GM19468 (cell line): Measurements from ENCODE around the gene FASTKD1.
"Not testable (repeated sequence)": the region's sequence is repeated elsewhere in the genome, so short reads cannot be mapped to it uniquely, and the experiment has no call there.

Source experiments
- ATAC-seq: cut with Tn5 transposase; IDR thresholded peaks from one replicate; pipeline ENCODE4 v1.9.1; 2021; ENCODE audit warnings: mild to moderate bottlenecking, moderate library complexity, moderate number of reproducible peaks; ENCODE audit not compliant: unreplicated experiment; ENCODE audit errors: extremely low read depth

FASTKD1 gene

DNA sequence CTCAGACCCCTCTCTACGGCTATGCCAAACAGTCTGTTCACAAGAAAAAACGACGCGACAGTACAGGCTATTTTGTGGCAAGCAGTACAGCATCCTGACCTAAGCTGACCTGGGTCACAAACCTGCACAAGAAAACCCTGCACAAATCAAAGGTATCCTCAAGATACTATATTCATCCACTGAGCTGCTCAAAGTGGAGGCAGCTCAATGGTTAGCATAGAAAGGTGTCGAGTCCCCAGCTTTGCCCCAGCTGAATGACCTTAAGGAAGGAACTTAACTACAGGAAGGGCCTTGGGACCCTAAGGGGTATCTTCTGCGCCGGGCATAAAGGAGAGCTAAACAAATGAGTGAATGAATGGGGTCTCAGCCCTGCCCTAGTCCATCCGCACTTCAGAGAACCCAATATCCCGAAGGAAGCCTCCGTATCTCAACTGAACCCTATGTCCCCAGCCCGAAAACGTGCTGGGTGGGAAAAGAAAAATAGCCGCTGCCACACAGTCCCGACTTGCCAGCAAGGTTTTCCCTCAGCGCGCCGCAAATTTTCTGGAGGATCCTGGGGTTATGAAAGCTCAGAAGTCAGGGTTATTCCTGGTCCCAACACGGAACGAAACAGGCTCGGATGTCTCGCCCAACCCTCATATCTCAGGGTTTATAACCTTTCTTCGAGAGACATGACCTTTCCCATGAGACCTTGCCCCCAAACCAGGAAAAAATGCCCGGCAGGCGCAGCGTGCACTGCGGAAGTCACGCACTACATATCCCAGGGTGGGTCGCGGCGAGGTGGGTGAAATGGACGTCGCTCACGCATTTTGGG, at the start of gene FASTKD1:
Gene FASTKD1, minus strand, starts transcription at position 706 of the 814 bp plus-strand sequence. CDS start 1,836 bp downstream, outside the sequence.
- peak; percentile 95 for ATAC-seq

- no peak for ATAC-seq
Measured at GRCh38 chr2:169623235-169623634, 49.6 kb upstream of the FASTKD1 start.

DNA sequence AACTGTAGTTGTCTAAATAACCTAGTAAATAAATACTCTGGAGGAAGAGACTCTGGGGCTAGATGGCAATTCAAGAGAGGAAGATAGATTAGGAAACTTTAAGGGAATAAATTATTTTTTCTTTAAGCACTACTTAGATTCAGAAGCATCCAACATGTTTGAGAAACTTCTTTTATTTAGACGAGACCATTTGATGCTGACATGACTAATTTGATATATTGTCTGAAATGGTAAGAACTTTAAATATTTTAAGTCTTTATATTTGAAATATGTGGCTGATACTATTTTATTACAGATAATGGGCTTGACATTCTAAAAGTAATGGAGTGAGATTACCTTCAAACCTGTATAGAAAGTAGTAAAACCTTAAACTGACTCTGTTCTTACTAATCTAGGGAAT, 46.8 kb upstream of the FASTKD1 start:
- ATAC-seq = no peak

DNA sequence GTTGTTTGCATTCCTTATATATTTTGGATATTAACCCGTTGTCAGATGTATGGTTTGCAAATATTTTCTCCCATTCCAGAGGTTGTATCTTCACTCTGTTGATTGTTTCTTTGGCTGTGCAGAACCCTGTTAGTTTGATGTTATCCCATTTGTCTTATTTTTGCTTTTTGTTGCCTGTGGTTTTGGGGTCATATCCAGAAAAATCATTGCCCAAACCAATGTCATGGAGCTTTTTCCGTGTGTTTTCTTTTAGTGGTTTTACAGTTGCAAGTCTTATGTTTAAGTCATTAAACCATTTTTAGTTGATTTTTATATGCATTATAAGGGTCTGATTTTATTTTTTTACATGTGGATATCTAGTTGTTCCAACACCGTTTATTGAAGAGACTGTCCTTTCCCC, 46.3 kb upstream of the FASTKD1 start:
- ATAC-seq = no peak

DNA sequence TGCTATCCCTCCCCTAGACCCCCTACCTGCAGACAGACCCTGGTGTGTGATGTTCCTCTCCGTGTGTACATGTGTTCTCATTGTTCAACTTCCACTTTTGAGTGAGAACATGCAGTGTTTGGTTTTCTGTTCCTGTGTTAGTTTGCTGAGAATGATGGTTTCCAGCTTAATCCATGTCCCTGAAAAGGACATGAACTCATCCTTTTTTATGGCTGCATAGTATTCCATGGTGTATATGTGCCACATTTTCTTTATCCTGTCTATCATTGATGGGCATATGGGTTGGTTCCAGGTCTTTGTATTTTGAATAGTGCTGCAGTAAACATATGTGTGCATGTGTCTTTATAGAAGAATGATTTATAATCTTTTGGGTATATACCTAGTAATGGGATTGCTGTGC, 42.3 kb upstream of the FASTKD1 start:
- not testable (repeated sequence) for ATAC-seq

GRCh38 chr2:169613876-169614275, 40.2 kb upstream of the FASTKD1 start:
- no peak for ATAC-seq

DNA sequence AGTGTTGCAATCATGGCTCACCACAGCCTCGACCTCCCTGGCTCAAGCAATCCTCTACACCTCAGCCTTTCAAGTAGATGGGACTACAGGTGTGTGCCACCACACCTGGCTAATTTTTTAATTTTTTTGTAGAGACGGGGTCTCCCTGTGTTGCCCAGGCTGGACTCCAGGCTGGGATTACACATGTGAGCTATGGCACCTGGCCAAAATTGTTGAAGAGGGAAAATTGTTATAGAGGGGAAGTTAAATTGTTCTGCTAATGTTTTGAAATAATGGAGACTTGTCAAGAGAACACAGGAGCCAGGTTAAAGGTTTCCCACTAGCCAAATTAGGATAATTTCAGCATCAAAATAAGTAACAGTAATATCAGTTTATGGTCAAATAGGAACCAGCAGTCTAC, 35.6 kb upstream of the FASTKD1 start:
- no peak for ATAC-seq

GRCh38 chr2:169599568-169599967, 25.9 kb upstream of the FASTKD1 start:
- ATAC-seq = no peak

DNA sequence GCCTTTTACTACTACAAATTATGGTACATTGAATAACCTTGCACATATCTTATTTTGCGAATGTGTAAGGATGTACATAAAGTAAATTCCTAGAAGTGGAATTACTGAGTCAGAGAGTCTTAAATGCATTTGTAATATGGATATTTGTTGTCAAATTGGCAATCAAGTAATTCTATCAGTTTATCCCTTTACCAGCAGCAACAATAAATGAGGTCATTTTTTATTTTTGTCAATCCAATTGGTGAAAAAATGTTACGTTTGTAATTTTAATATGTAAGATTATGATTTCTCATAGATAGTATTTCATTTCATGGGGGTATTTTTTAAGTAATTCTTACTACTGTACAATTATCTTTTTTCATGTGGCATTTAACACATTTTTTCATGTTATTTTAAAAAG, 25.3 kb upstream of the FASTKD1 start:
- no peak for ATAC-seq

DNA sequence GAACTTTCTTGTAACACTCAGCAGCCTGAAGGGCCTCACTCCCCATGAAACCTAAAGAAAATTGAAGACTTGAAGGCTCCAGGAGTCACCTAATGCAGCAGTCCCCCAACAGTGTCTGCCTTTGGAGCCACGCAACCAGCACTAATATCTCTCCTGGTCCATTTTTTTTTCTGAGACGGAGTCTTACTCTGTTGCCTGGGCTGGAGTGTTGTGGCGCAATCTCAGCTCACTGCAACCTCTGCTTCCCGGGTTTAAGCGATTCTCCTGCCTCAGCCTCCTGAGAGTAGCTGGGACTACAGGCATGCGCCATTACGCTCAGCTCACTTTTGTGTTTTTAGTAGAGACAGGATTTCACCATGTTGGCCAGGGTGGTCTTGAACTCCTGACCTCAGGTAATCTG, 22.9 kb upstream of the FASTKD1 start:
- ATAC-seq = not testable (repeated sequence)

GRCh38 chr2:169590804-169591203, 17.1 kb upstream of the FASTKD1 start:
- no peak for ATAC-seq

DNA sequence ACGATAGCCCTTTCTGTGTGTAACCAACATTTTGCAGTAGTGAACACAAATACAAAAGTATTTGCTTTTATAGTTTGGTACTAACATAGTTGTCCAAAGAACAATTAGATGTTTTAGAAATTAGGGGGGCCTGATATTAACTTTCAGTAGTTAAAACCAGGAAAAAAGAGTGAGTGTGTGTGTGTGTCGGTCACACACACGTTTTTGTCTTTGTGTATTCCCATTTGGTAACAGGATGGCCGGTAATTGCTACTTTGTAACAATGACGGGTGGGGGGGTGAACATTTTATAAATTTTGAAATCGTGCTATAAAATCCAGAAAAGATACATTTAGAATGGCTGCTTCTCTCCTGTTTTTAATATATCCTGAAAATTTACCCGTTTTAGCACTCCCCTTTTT, 12.0 kb upstream of the FASTKD1 start:
- no peak for ATAC-seq

DNA sequence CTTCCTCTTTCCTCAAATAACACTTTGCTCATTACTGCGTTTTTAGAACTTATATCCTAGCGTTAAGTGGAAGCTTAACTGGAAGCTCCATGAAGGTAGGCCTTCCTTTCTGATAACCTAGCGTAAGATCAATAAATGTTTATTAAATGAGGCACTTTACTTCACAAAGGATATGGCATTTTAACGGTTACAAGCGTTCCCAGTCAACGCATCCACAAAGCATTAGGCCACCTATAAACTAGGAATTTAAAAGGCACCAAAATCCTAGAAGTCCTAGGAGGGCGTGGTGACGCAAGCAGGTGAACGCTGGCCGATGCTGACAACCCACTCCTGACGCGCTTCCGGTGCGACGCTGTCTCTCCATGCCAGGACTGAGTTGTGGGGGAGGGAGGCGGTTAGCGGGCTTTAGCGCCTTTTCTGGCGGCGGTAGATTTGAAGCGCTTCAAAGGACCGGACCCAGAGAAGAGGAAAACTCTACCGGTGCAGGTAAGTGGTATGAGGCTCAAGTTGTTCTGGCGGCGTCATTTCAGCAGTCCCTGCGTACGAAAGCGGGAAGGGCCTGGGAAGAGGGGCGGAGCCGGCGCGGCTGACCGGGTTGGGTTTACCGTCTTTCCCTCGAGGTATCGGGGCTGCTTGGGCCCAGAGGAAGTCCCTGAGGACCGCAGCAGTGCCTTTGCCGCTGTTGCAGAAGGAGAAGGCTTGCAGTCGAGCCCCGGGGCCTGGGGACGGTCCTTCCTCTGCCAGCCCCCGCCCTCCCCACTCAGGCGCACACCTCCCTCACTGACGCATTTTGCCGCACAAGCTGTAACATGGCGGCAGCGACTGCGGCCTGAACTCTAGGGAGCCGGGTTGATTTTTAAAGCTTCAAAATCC, 10.6 kb upstream of the FASTKD1 start, which contains the start of gene PPIG:
Gene PPIG, plus strand, starts transcription at position 347 of the 873 bp plus-strand sequence. CDS start 19,691 bp downstream, outside the sequence.
- ATAC-seq = peak; percentile 83

DNA sequence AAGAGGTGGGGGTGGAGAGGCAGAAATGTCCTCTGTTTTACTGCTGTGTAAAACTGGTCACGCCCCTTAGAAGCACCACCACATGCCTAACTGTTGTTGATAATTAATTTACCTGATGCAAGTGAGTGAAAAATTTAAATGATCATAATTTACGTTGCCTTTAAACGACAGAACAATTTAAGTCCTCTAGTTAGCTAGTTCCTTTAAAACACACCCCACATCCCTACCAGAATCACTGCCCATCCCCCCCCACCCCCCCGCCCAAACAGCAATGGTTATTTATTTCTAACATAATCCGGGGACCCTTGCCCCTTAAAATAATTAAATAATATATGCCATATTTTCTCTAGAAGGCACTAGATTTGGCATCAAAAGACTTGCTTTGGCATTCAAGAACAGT, 9.9 kb upstream of the FASTKD1 start:
- ATAC-seq = no peak

DNA sequence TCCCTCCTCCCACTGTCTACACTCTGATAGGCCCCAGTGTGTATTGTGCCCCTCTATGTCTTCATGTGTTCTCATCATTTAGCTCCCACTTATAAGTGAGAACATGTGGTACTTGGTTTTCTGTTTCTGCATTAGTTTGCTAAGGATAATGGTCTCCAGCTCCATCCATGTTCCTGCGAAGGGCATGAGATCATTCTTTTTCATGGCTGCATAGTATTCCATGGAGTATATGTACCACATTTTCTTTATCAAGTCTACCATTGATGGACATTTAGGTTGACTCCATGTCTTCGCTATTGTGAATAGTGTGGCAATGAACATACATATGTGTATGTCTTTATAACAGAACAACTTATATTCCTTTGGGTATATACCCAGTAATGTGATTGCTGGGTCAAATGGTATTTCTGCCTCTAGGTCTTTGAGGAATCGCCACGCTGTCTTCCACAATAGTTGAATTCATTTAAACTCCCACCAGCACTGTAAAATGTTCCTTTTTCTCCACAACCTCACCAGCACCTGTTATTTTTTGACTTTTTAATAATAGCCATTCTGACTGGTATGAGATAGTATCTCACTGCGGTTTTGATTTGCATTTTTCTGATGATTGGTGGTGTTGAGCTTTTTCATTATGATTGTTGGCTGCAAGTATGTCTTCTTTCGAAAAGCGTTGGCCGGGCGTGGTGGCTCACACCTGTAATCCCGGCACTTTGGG, 9.0 kb upstream of the FASTKD1 start:
- ATAC-seq = not testable (repeated sequence)

DNA sequence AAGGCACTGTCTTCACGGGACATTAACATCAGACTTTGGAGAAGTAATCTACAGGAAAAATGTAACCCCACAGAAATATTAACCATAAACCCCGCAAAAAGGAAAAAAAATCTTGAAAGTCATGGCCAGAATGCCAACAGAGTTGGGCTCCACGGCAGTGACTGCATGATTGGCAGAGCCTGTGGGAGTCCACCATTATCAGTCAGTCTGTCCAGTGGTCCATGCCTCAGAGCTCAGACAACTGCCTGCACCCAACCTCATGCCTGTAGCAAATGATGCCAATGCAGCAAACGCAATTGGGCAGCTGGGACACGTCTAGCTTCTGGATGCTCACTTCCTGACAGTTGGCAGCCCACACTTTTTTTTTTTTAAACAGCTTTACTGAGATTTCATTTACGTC, 5.4 kb upstream of the FASTKD1 start:
- ATAC-seq = no peak

DNA sequence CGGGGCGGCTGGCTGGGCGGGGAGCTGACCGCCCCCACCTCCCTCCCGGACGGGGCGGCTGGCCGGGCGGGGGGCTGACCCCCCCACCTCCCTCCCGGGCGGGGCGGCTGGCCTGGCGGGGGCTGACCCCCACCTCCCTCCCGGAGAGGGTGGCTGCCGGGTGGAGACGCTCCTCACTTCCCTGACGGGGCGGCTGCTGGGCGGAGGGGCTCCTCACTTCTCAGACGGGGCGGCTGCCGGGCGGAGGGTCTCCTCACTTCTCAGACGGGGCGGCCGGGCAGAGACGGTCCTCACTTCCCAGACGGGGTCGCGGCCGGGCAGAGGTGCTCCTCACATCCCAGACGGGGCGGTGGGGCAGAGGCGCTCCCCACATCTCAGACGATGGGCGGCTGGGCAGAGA, 1.6 kb upstream of the FASTKD1 start:
- ATAC-seq = not testable (repeated sequence)

DNA sequence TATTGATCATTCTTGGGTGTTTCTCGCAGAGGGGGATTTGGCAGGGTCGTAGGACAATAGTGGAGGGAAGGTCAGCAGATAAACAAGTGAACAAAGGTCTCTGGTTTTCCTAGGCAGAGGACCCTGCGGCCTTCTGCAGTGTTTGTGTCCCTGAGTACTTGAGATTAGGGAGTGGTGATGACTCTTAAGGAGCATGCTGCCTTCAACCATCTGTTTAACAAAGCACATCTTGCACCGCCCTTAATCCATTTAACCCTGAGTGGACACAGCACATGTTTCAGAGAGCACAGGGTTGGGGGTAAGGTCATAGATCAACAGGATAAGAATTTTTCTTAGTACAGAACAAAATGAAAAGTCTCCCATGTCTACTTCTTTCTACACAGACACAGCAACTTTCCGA, 874 bp upstream of the FASTKD1 start:
- not testable (repeated sequence) for ATAC-seq

- ATAC-seq = no peak
Measured at GRCh38 chr2:169573974-169574299, 272 bp upstream of the FASTKD1 start.

GRCh38 chr2:169572821-169573159, 875 bp downstream of the FASTKD1 start:
- no peak for ATAC-seq

DNA sequence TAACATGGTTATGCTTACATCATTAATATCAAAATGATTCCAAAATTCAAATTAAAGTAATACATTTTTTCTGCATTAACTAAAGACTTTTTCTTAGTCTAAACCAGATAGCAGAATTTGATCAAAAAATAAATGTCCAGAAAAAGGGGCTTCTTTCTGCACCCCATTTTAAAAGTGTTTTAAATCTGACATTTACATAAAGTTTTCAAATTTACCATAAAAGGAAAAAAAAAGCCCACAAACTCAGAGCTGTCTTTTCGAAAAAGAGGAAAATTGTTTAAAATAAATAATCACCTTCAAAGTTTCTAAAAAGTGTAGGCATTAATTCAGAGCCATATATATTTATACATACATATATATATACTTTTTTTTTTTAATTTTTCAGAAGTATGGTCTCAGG, 1.5 kb downstream of the FASTKD1 start:
- no peak for ATAC-seq
